Heart left ventricle (tissue), 16 donors: ENCODE results near the gene HNRNPA3. TPM values are rescaled to one million over a fixed set of nuclear protein-coding genes. Genes with fewer than 3 reads are reported as not detected.

ENCODE experiments used
- ATAC-seq, 4 donors: fragments of 200-7000 bp; cut with Tn5 transposase; one replicate each; pipeline ENCODE4 v1.9.1; 2020 to 2022; ENCODE audit warnings: moderate library complexity in 4 of 4, mild to moderate bottlenecking in 3 of 4, moderate number of reproducible peaks in 1 of 4
- DNase-seq, 5 donors: peaks; one replicate each; pipeline ENCODE4 v3.0.0-alpha.2; 2020
- H3K27ac ChIP-seq, 12 donors: fragments of 200-600 bp; sonication (generic) in 4 of 12; one replicate each; pipeline versions ENCODE4 v1.5.0 to v1.8.0; 2016 to 2022; ENCODE audit warnings: mild to moderate bottlenecking in 2 of 12
- H3K27me3 ChIP-seq, 9 donors: fragments of 200-600 bp; sonication (generic) in 2 of 9; one replicate each; pipeline versions ENCODE4 v1.5.1 to v1.8.0; 2016 to 2022; ENCODE audit warnings: mild to moderate bottlenecking in 3 of 9
- H3K36me3 ChIP-seq, 9 donors: fragments of 200-600 bp; sonication (generic) in 2 of 9; one replicate each; pipeline versions ENCODE4 v1.5.0 to v1.8.0; 2018 to 2022; ENCODE audit warnings: mild to moderate bottlenecking in 2 of 9
- H3K4me1 ChIP-seq, 12 donors: fragments of 200-600 bp; sonication (generic) in 4 of 12; one replicate each; pipeline versions ENCODE4 v1.5.0 to v1.8.0; 2016 to 2022; ENCODE audit warnings: mild to moderate bottlenecking in 3 of 12
- H3K4me3 ChIP-seq, 12 donors: fragments of 200-600 bp; sonication (generic) in 4 of 12; one replicate each; pipeline versions ENCODE4 v1.5.0 to v1.8.0; 2017 to 2022; ENCODE audit warnings: mild to moderate bottlenecking in 9 of 12, moderate library complexity in 4 of 12
- H3K9me3 ChIP-seq, 12 donors: fragments of 200-600 bp; sonication (generic) in 4 of 12; one replicate each; pipeline versions ENCODE4 v1.5.0 to v1.8.0; 2016 to 2022; ENCODE audit warnings: mild to moderate bottlenecking in 1 of 12
- CTCF ChIP-seq, 12 donors: fragments of 200-600 bp; sonication (generic) in 4 of 12; IDR thresholded peaks; one replicate each; pipeline versions ENCODE4 v1.5.0 to v1.8.0; 2018 to 2022; ENCODE audit warnings: antibody characterized with exemption in 12 of 12, mild to moderate bottlenecking in 5 of 12
- POLR2A ChIP-seq, 2 donors: fragments of 450-650 bp; IDR thresholded peaks; one replicate each; pipeline ENCODE4 v1.6.1; 2017; ENCODE audit warnings: antibody characterized with exemption in 2 of 2, mild to moderate bottlenecking in 2 of 2, moderate library complexity in 2 of 2
- WGBS, 4 donors: extraction: QIAGEN DNeasy Blood & Tissue Kit in 2 of 4; methylation state at CpG; one replicate each; pipeline versions ENCODE4 v1.1.5 to v1.1.7; 2013 to 2018; 5-methylcytosine and 5-hydroxymethylcytosine counted together
- intact Hi-C, 10 donors: fragments of 100-400 bp; cut with DNase I; formaldehyde crosslinking; loops; one replicate each; pipeline versions ENCODE4 v1.11.1 to v1.14.2; 2022
- polyA plus RNA-seq, 2 donors: library from polyadenylated mRNA; stranded (reverse); fragments of 200-250 nt; gene quantifications; one replicate each; pipeline ENCODE4 v1.2.3, GENCODE V29; 2013
- total RNA-seq, 9 donors: library from RNA; depleted of rRNA in 2 of 9; stranded (reverse); fragments of >200 nt in 2 of 9; fragmentation: NEBNext Ultra II Directional in 3 of 9; extraction: Animal tissue kit (Norgen Biotek cat#: 25700) in 3 of 9; gene quantifications; one replicate each; pipeline versions ENCODE4 v1.1.0 to v1.2.4, GENCODE V29; 2016 to 2023
- donor health status: ischemic (EF 13 %, LVEDD 7.1; RV severe dilation, severe dysfunction).
- donor health status: healthy with polysubstance abuse.
- donor health status: DM: no; HTN: yes; CAD: no.
- donor health status: DM: no; HTN: no; CAD: no.
- donor health status: ischemic (EF 25% LVEDD 6.9; RV normal size, moderate dysfunction).
- donor health status: ischemic (EF 25% LVEDD 5.7; RV mildly dilated, moderate dysfunction).
- donor health status: healthy.
- donor health status: DM: yes; HTN: yes; CAD: no.
- donor health status: ischemic (EF 35%, LVEDD 5.7; RV mildly dilated, moderate dysfunction).
- donor health status: nonischemic (EF 11% LVEDD 7.7; RV severe dilation, severe dysfunction).
- donor health status: DM: yes; HTN: yes; CAD: no.
- donor health status: PGD.
- donor health status: ischemic (EF 29% LVEDD 5.4; RV normal size, mild dysfunction).
- donor health status: nonischemic (EF 23%, LVEDD 6.1; RV moderate dilation, normal function).

The HNRNPA3 gene
- total and polyA plus RNA-seq, 11 donors = 12.7 to 134 (median 73.3) TPM

GRCh38 chr2:177261116-177262060 lies 48.8 kb downstream of the HNRNPA3 start:
- peak overlapping the region; percentile 3 to 100 (median 99) for H3K27ac ChIP-seq
- peak overlapping the region in 11 of 12 donors; percentile 72 to 97 (median 89) for H3K4me3 ChIP-seq
- intact Hi-C loops = loop anchor here in 8 of 10 donors (2.0 to 10.0 kb wide), 11 partner anchors 19 to 493 kb away; partner anchors contain the start of genes HNRNPA3 (in 4 of the 8) and AGPS (in 1 of the 8)
- peaks cover under 1 to 72% (median 57%) of the 10 kb centered on the region in 12 donors for H3K4me1 ChIP-seq
- no peak for ATAC-seq
- DNase-seq = no peak
- H3K9me3 ChIP-seq = peaks cover 0 to 6% (median 0%) of the 10 kb centered on the region in 12 donors
- TF ChIP-seq POLR2A (IDR thresholded peaks at IDR 0.05) (no peak), CTCF (IDR thresholded peaks at IDR 0.05) (no peak)
- H3K27me3 ChIP-seq = no peaks in the 10 kb centered on the region
- peaks cover 0 to 9% (median 0%) of the 10 kb centered on the region in 9 donors for H3K36me3 ChIP-seq
- 10 to 23% (median 18%) methylated on average over 5 of the region's 5 CpGs for WGBS, 4 donors

- Histone ChIP-seq H3K36me3 (peaks cover 0 to 9% (median 0%) of the 10 kb centered on the region in 9 donors), H3K27me3 (no peaks in the 10 kb centered on the region), H3K4me1 (peaks cover 0 to 72% (median 54%) of the 10 kb centered on the region in 12 donors), H3K4me3 (peak overlapping the region; percentile 72 to 97 (median 90)), H3K9me3 (peaks cover 0 to 6% (median 0%) of the 10 kb centered on the region in 12 donors), H3K27ac (peak overlapping the region; percentile 8 to 100 (median 99))
- no peak for TF ChIP-seq POLR2A (IDR thresholded peaks at IDR 0.05)
- peak in 1 of 12 donors; percentile 5 for TF ChIP-seq CTCF (IDR thresholded peaks at IDR 0.05)
- DNase-seq (no peak), ATAC-seq (no peak)
- 1 to 4% (median 2%) methylated on average over 2 of the region's 2 CpGs for WGBS, 4 donors
- intact Hi-C loops = loop anchor here in 8 of 10 donors (2.0 to 10.0 kb wide), 11 partner anchors 19 to 493 kb away; partner anchors contain the start of genes HNRNPA3 (in 4 of the 8) and AGPS (in 1 of the 8)
Measured at GRCh38 chr2:177262092-177262491, 49.5 kb downstream of the HNRNPA3 start.

GRCh38 chr2:177262958-177263450 lies 50.4 kb downstream of the HNRNPA3 start:
- H3K27me3 ChIP-seq = no peaks in the 10 kb centered on the region
- peaks cover 0 to 3% (median 0%) of the 10 kb centered on the region in 12 donors for H3K9me3 ChIP-seq
- peak overlapping the region; percentile 97 to 100 (median 99) for H3K27ac ChIP-seq
- peak overlapping the region; percentile 72 to 97 (median 90) for H3K4me3 ChIP-seq
- TF ChIP-seq POLR2A (IDR thresholded peaks at IDR 0.05) = no peak
- DNase-seq = no peak
- ATAC-seq = no peak
- peaks cover 0 to 9% (median 0%) of the 10 kb centered on the region in 9 donors for H3K36me3 ChIP-seq
- WGBS, 4 donors = 0 to 2% (median 1%) methylated on average over 6 of the region's 6 CpGs
- H3K4me1 ChIP-seq = peaks cover 0 to 63% (median 47%) of the 10 kb centered on the region in 12 donors
- intact Hi-C loops = loop anchor here in 9 of 10 donors (1.0 to 10.0 kb wide), 15 partner anchors 20 to 492 kb away; partner anchors contain the start of genes HNRNPA3 (in 6 of the 9) and AGPS (in 1 of the 9)

- TF ChIP-seq CTCF (IDR thresholded peaks at IDR 0.05) (peak; percentile 73 to 96 (median 87)), POLR2A (IDR thresholded peaks at IDR 0.05) (peak in 1 of 2 donors; percentile 58)
- WGBS, 4 donors = 0 to 1% (median 0%) methylated on average over 27 to 81 of the region's 81 CpGs
- Histone ChIP-seq H3K27ac (peak overlapping the region; percentile 97 to 100 (median 99)), H3K36me3 (peaks cover 0 to 8% (median 0%) of the 10 kb centered on the region in 9 donors), H3K4me1 (peaks cover 0 to 57% (median 43%) of the 10 kb centered on the region in 12 donors), H3K4me3 (peak overlapping the region; percentile 72 to 97 (median 90)), H3K9me3 (no peaks in the 10 kb centered on the region), H3K27me3 (no peaks in the 10 kb centered on the region)
- peak; percentile 74 to 85 (median 79) for ATAC-seq
- intact Hi-C loops = loop anchor here (1.0 to 10.0 kb wide), 18 partner anchors 21 to 491 kb away; partner anchors contain the start of genes HNRNPA3 (in 9 of the 10) and AGPS (in 1 of the 10)
- DNase-seq = peak; percentile 98 to 99 (median 99)
Measured at GRCh38 chr2:177263451-177264208, 51.0 kb downstream of the HNRNPA3 start.
